Spinal cord (tissue), 10 donors: Measurements from ENCODE around the gene MSI2. TPM values are rescaled to one million over a fixed set of nuclear protein-coding genes. Genes with fewer than 3 reads are reported as not detected.
"Not testable (repeated sequence)": the region's sequence is repeated elsewhere in the genome, so short reads cannot be mapped to it uniquely, and the experiment has no call there.

ENCODE experiments used
- DNase-seq, 6 donors: peaks; one replicate each; pipeline versions ENCODE4 v3.0.0 to v3.0.0-alpha.2; 2013 to 2015; ENCODE audit warnings: low spot score in 6 of 6, low read depth in 4 of 6
- H3K27ac ChIP-seq: one replicate; pipeline ENCODE4 v1.5.1; 2013; ENCODE audit warnings: low read depth, low read length, control low read depth
- H3K27me3 ChIP-seq: one replicate; pipeline ENCODE4 v1.6.1; 2013; ENCODE audit warnings: low read length; ENCODE audit not compliant: control insufficient read depth, insufficient read depth
- H3K36me3 ChIP-seq: one replicate; pipeline ENCODE4 v1.6.1; 2013; ENCODE audit warnings: low read length; ENCODE audit not compliant: control insufficient read depth, insufficient read depth
- H3K4me1 ChIP-seq: one replicate; pipeline ENCODE4 v1.6.1; 2013; ENCODE audit warnings: low read length; ENCODE audit not compliant: control insufficient read depth, insufficient read depth
- H3K4me3 ChIP-seq: one replicate; pipeline ENCODE4 v1.5.1; 2013; ENCODE audit warnings: low read depth, low read length, control low read depth
- H3K9me3 ChIP-seq: one replicate; pipeline ENCODE4 v1.6.1; 2013; ENCODE audit warnings: low read length; ENCODE audit not compliant: control insufficient read depth, insufficient read depth
- WGBS: methylation state at CpG from one replicate; pipeline ENCODE4 v1.1.5; 2013; ENCODE audit warnings: missing lambda C conversion rate; ENCODE audit not compliant: insufficient coverage; 5-methylcytosine and 5-hydroxymethylcytosine counted together
- polyA plus RNA-seq, 2 donors: library from polyadenylated mRNA; unstranded; fragments of 120-200 nt; gene quantifications; one replicate each; pipeline ENCODE4 v1.2.1, GENCODE V29; 2013; ENCODE audit not compliant: insufficient read length in 2 of 2
- total RNA-seq, 2 donors: library from RNA; depleted of rRNA in 1 of 2; stranded (reverse); fragments of 120-200 nt in 1 of 2; fragments of >200 nt in 1 of 2; gene quantifications; one replicate each; pipeline versions ENCODE4 v1.2.3 to v1.2.4, GENCODE V29; 2013 to 2014
- donor health status: healthy.

MSI2 gene
- total and polyA plus RNA-seq, 4 donors: 92.8 to 167 (median 109) TPM

DNA sequence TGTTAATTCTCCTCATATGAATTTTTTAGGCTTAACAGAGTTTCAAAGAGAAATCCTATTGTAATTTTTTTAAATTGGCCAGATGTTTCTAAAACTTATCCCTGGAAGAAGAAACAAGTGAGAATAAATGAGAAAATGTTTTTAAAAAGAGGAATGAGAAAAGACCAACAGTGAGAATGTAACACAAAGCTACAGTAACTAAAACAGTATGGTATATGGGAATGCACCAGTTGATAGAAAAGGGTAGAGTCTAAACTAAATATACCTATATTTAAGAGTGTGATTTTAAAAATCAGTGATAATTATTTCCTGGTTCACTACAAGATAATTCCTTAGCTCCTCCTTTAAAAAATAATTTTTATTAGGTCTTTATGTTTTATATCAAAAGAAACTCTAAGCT, 360.9 kb downstream of the MSI2 start:
- H3K36me3 ChIP-seq: peaks cover 17% of the 10 kb centered on the region
- H3K27me3 ChIP-seq: no peaks in the 10 kb centered on the region
- no peak overlapping the region for H3K4me3 ChIP-seq
- peaks cover 3% of the 10 kb centered on the region for H3K4me1 ChIP-seq
- H3K27ac ChIP-seq: no peak overlapping the region
- no peak for DNase-seq
- peaks cover 2% of the 10 kb centered on the region for H3K9me3 ChIP-seq

DNA sequence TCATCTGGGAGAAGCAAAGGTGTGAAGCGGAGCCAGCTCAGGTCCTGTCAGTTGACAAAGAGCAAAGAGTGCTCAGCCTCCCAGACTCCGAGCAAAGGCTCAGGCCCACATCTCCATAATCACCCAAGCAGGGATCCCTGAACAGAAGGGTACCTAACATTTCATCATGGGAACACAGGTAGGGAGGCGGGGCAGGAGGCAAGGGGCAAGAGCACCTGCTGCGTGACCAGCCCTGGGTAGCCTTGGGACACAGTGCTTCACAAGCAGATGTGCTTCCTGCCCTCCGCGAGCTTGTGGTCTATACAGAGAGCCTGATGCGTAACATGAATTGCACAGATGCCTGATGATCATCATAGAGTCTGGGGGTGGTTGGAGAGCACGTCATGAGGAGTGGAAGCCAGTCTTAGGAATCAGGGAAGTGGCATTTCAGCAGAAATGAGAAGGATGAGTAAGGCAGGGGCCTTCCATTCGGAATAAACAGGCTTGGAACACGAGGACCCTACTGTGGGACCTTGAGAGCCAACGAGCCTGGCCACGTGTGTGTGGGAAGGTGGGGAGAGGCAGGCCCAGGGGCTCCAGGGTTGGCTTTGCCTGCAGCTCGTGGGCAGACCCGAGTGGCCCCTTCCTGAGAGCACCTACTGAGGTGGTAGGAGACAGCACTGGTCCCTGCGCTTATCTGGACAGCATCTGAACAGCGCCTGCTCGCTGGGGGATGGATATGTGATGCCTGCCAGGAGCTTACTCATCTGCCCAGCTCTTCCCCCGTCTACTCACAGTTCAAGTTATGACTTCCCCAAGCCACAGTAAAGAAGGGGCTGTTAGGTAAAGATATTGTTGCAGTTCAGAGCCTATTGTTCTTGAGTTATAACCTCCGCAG, 363.0 kb downstream of the MSI2 start:
- WGBS: 95% methylated on average over 14 of the region's 19 CpGs
- Histone ChIP-seq H3K9me3 (peaks cover 2% of the 10 kb centered on the region), H3K27ac (no peak overlapping the region), H3K4me1 (peaks cover 13% of the 10 kb centered on the region), H3K36me3 (peaks cover 17% of the 10 kb centered on the region), H3K27me3 (no peaks in the 10 kb centered on the region), H3K4me3 (no peak overlapping the region)
- DNase-seq: no peak

DNA sequence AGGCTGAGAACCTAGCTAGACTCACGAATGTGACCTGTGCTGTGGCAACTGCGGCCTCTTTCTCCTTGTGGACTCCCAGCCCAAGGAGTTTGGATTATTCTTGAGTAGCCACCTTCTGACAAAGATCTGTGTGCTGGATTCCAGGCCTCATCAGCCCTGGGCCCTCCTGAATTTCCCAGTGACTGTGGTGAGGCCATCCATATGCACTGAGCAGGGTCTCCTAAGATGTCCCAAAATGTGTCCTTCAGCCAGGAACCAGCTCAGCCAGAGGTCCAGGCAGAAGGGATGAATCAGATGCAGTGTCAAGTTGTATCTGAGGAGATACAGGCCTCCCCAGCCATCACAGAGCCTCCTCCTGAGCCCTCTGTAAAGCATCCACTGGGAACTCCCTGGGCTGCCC, 364.3 kb downstream of the MSI2 start:
- DNase-seq: no peak
- Histone ChIP-seq H3K27ac (no peak overlapping the region), H3K4me1 (peaks cover 23% of the 10 kb centered on the region), H3K36me3 (peaks cover 17% of the 10 kb centered on the region), H3K27me3 (no peaks in the 10 kb centered on the region), H3K4me3 (no peak overlapping the region), H3K9me3 (peaks cover 2% of the 10 kb centered on the region)
- 100% methylated on average over 2 of the region's 2 CpGs for WGBS

DNA sequence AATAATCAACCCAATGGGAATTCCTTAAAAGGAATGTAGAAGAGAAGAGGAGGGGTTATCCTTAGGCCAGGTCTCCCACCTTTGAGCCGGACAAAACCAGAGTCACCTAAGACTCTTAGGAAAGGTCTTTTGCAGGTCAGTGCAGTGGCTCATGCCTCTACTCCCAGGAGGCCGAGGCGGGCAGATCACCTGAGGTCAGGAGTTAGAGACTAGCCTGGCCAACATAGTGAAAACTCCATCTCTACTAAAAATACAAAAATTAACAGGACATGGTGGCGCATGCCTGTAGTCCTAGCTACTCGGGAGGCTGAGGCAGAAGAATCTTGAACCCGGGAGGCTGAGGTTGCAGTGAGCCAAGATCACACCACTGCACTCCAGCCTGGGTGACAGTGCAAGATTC, 365.5 kb downstream of the MSI2 start:
- Histone ChIP-seq H3K36me3 (peaks cover 24% of the 10 kb centered on the region), H3K4me1 (peaks cover 33% of the 10 kb centered on the region)
- H3K4me3 ChIP-seq, H3K9me3 ChIP-seq, DNase-seq, H3K27me3 ChIP-seq, H3K27ac ChIP-seq: not testable (repeated sequence)
- WGBS: 88% methylated on average over 5 of the region's 6 CpGs

DNA sequence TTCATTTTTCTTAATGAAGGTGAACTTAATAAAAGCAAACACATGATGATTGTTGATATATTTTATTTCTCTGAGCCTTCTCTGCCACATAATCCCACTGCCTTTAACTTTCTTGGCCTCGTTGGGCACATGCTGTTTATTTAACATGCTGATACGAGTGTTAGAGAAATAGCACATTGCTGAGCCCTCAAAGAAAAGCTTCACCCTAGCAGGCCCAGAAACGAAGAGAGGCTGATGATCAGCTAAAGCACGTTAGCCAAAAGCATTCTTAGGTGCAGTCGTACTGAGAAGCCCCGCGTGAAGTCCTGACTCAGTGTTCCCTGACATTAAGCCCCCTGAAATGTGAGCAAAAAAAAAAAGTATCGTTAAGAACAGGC, 366.0 kb downstream of the MSI2 start:
- Histone ChIP-seq H3K27me3 (no peaks in the 10 kb centered on the region), H3K4me1 (peaks cover 33% of the 10 kb centered on the region), H3K27ac (no peak overlapping the region), H3K9me3 (no peaks in the 10 kb centered on the region), H3K36me3 (peaks cover 26% of the 10 kb centered on the region), H3K4me3 (no peak overlapping the region)
- DNase-seq: no peak
- WGBS: 50% methylated on average over 7 of the region's 8 CpGs

DNA sequence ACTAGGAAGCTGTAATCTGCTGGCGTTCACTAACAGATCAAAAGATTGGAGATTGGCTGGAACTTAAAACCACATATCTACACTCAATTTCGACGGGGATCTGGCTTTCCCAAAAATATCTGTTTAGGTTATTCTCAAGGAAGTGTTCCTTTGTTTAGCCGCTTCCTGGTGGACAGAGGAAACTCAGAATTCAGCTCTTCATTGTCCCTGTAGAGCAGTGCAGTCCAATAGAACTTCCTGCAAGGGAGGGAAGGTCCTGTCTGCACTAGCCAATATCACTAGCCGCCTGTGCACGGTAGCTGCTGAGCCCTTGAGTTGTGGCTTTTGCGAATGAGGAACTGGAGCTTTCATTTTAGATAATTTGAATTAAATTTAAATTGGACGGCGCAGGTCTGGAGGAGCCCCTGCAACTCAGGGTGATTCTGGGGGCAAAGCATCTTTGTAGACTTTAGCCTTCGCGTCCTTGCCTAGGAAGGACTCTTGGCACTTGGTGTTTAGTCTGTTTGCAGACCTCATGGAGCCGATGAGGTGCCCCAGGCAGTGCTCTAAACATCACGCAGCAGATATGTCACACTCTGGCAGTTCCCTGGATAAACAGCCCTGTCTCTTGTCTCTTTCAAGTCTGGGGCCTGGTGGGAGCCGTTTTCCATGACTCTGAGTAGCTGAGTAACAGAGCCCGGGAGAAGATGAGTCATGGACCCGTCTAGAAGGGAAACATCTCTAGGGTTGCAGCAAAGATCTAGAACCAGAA, 366.5 kb downstream of the MSI2 start:
- Histone ChIP-seq H3K27ac (no peak overlapping the region), H3K9me3 (no peaks in the 10 kb centered on the region), H3K27me3 (no peaks in the 10 kb centered on the region), H3K4me1 (peaks cover 33% of the 10 kb centered on the region), H3K4me3 (no peak overlapping the region), H3K36me3 (peaks cover 32% of the 10 kb centered on the region)
- 61% methylated on average over 12 of the region's 16 CpGs for WGBS
- DNase-seq: peak in 1 of 6 donors; percentile 55

DNA sequence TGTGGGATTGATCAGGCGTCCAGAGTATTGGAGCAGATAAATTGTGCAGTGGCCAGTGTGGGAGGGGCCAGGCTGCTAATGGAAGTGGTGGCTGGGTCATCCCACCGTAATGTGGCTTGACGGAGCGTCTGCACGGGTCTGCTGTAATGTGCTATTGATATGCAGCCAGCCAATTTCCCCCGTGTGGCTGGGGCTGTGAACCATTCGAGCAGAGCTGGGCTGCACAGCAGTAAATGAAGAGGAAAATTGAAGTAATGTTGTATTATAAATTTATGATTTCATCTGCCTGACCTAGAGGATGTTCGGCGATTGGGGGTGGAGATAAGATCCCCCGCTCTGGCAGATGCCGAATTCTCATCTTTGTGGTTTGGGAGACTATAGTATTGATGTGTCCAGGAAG, 367.3 kb downstream of the MSI2 start:
- Histone ChIP-seq H3K27ac (no peak overlapping the region), H3K27me3 (no peaks in the 10 kb centered on the region), H3K4me1 (peaks cover 33% of the 10 kb centered on the region), H3K4me3 (no peak overlapping the region), H3K36me3 (peaks cover 39% of the 10 kb centered on the region), H3K9me3 (no peaks in the 10 kb centered on the region)
- 49% methylated on average over 11 of the region's 11 CpGs for WGBS
- DNase-seq: peak in 1 of 6 donors; percentile 79

DNA sequence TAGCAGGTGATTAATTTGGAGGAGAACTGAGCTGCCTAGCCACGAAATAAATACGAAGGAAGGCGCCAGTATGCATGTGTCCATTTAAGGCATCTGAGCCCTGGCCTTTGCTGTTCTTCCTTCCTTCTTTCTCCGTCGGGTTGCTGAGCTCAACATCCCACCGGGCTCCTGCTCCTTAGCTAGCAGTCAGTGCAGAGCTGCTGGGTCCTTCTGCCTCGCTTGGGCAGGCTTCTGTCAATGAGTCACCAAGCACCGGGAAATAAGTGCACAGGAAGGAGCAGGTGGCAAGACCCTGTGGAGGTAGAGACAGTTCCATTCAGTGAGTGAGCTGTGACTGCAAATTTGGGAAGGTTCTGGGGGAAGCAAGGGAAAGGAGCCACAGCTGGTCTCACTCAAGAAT, 368.1 kb downstream of the MSI2 start:
- Histone ChIP-seq H3K4me3 (no peak overlapping the region), H3K4me1 (peaks cover 33% of the 10 kb centered on the region), H3K9me3 (no peaks in the 10 kb centered on the region), H3K36me3 (peaks cover 38% of the 10 kb centered on the region), H3K27ac (no peak overlapping the region), H3K27me3 (no peaks in the 10 kb centered on the region)
- 78% methylated on average over 6 of the region's 8 CpGs for WGBS
- DNase-seq: peak in 1 of 6 donors; percentile 37

DNA sequence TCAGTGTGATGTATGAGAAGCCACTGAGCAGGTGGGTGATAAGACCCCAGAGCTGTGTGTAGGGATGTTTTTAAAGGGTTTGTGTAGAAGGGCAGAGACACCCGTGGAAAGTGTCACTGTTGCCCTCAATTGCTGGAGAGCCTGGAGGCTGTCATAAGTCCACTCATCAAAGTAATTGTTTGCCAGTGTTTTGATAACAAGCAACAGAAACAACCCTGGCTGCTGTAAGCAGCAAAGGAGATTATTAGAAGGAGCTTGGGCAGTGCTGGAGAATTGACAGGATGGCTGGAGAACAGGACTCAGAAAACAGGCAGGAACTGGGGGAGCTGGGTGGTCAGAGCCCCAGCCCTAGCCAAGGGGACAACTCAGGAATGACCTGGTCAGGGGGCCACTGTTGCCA, 369.2 kb downstream of the MSI2 start:
- no peak for DNase-seq
- Histone ChIP-seq H3K27me3 (no peaks in the 10 kb centered on the region), H3K36me3 (peaks cover 42% of the 10 kb centered on the region), H3K4me1 (peaks cover 33% of the 10 kb centered on the region), H3K27ac (no peak overlapping the region), H3K9me3 (no peaks in the 10 kb centered on the region), H3K4me3 (no peak overlapping the region)
- WGBS: 86% methylated on average over 1 of the region's 1 CpG

DNA sequence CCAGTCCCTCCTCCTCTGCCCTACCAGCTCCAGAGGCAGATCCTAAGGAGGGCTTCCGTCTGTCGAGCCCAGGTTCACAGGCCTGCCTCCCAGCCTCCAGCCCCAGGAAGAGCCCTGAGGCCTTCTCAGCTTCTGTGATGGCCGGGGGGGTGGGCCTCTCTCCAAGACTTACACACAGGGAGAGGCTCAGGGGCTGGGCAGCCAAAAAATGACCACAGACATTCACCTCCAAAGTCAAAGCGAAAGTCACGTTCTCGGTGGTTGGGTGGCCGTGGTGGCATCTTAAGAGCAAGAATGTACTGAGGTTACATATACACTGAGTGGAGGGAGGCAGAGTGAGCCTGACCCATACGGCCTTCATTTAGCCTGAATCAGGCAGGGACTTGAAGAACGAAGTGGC, 369.6 kb downstream of the MSI2 start:
- WGBS: 86% methylated on average over 8 of the region's 9 CpGs
- no peaks in the 10 kb centered on the region for H3K9me3 ChIP-seq
- no peak overlapping the region for H3K4me3 ChIP-seq
- peaks cover 47% of the 10 kb centered on the region for H3K36me3 ChIP-seq
- no peak overlapping the region for H3K27ac ChIP-seq
- no peak for DNase-seq
- no peaks in the 10 kb centered on the region for H3K27me3 ChIP-seq
- peaks cover 33% of the 10 kb centered on the region for H3K4me1 ChIP-seq
